Ammon's horn (tissue), 1 donor: ENCODE measurements around the gene SYCP2L.
"Not testable (repeated sequence)": the region's sequence is repeated elsewhere in the genome, so short reads cannot be mapped to it uniquely, and the experiment has no call there.

ENCODE experiments used
- DNase-seq: peaks from one replicate; pipeline ENCODE4 v3.0.0-alpha.2; 2016; ENCODE audit warnings: low spot score

The SYCP2L gene

DNA sequence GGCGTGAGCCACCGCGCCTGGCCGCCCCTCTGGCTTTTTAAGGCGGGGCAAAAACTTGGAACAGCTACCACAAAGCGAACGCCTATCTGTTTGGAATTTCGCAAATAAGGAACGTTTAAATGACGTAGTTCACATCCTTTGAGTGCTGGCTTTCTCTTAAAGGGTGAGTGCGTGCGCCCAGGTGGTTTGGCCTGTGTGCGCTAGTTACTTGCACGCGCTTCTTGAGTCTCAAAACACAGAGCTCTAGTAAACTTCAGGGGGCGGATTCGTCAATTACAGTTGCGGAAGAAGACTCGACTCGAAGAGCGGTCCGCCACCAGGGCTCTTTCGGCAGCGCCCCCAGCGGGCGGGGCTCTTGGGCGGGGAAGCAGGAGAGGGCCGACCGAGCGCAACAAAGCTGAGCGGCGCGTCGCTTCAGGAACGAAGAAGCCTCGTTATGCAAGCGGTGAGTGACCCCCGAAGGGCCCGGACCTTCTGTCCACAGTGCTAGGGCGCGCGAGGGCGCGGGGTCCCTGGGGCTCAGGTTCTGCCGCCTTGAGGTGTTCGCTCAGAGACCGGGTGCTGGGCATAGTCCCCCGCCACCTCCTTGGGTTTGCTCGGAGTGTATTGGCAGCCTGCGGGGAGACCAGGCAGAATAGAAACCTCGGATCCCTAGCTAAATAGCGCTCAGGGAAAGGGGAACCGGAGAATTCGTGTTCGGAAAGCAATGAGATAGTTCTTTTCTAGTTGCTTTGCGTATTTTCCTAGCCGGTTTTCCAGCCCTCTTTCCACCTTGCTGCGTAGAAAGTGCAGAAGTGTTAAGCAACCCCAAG lies at the start of gene SYCP2L:
TSS of gene SYCP2L (plus strand) at position 362 of the 812 bp plus-strand sequence. CDS start at position 437, 75 bp downstream.
- DNase-seq, result no peak

DNA sequence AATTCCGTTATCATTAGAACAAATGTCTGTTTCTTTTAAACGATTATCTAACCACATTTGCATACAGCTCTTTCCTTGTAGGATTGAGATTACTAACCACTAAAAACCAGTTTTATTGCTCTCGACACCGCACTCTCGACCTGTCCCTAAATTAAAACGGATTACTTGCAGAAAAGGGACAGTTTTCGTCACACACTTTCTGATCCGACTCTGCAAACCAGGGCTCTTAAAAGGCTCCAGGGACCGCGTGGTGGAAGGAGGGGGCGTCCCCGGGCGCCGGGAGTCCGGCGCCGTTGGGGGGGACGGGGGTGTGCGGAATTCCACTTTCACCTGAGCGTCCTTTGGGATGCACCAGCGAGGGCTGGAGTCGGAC lies 49.2 kb upstream of the SYCP2L start:
- DNase-seq, result no peak

DNA sequence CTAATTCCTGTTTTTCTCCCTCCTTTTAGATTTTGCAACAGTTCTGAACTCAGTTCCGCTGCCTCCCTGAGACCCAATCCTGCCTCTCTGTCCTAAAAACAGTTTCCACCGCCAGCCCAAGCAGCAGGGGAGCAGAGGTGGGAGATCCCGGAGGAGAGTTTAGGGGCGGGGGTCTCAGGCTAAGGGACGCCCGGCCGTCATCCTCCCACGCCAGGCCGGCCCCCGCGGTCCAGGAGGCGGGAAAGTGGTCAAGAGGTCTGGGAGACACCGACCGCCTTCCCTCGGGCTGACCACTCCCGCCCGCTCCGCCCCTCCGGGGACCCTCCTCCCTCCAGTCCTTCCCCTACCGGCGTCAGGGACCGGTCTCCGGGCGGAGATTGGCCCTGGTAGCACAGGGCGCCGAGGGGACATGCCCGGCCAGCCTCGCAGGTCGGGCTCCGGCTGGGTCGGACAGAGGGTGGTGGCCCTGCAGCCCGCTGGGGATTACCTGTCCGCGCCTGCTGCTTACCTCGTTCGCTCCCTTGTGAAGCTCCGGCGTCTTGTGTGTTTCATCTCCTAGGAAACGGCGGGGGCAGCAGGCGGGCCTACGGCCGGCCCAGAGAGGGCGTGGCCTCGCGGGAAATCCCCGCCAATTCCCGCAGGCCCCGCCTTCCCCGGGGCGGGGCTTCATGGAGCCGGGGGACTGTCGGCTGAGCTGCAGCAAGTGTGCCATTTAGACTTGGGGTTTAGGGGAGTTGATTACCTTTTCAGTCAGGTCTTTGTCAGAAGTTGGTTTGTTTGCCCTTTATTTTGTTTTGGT lies 48.7 kb upstream of the SYCP2L start, which contains the start of gene MAK:
TSS of gene MAK (minus strand) at position 545 of the 799 bp plus-strand sequence. CDS start 7,891 bp downstream, outside the sequence.
- DNase-seq, result peak; percentile 86

DNA sequence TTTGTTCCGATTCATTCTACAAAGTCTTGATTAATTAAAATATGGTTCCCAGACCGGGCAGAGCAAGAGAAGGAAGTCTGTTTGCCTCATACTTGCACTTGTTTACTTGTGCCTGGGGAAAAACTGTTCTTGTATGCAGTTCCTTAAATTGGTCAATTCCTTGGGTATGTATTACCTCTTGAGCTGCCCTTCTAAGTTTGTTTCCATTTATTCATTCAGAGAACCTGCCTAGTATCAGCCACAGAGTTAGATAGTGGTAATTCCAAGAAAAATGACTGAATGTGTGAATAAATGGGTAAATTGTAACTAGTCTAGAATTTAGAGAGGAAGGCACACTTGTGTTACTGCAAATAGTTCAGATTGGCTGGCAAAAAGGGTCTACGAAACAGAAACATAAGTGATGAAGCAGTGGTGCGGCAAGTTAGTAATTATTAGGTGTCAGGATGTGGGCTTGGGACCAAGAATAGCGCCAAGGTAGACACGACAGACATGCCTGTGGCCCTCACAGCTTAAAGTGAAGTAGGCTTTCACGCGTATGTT lies 48.0 kb upstream of the SYCP2L start:
- no peak for DNase-seq

DNA sequence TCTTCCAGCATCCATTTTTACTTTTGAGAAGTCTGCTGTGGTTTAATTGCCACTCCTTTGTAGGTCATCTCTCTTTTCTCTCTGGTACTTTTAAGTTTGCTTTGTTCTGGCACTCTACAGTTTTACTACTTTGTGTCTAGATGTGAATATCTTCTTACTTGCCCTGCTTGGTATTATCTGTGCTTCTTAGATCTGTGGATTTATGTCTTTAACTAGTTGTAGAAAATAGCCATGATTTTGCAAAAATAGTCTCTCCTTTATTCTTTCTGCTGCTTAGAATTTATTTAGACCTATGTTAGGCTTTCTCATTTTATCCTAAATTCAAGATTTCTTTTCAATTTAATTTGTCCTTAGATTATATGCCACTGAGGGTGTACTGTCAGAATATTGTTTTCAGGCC lies 43.3 kb upstream of the SYCP2L start:
- DNase-seq, result no peak

DNA sequence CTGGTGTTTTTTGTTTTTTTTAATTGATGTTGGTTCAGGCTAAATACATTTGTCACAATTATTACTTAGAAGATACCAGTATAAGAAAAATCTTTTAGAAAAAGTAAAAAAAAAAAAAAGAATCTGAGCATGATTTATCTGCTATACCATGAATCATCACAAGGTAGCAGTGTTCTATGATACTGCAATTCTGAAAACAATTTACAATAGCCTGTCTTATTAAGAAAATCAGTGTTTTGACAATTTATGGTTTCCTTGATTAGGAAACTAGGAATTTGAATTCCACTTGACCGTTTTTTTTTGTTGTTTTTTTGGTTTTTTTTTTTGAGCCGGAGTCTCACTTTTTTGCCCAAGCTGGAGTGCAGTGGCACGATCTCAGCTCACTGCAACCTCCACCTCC lies 39.2 kb upstream of the SYCP2L start:
- no peak for DNase-seq

DNA sequence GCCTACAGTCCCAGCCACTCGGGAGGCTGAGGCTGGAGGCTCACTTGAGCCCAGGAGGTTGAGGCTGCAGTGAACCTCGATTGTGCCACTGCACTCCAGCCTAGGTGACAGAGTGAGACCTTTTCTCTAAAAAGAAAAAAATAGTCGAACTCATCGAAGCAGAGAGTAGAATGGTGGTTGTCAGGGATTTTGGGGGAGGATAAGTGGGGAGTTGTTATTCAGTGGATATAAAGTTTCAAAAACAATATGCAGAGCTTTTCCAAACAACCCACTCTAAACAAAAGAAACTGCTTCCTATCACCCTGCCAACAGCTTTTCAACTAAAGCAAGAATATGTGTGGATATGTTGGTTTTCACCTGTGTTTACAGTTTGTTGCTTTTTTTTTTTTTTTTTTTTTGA lies 37.0 kb upstream of the SYCP2L start:
- DNase-seq, result no peak

DNA sequence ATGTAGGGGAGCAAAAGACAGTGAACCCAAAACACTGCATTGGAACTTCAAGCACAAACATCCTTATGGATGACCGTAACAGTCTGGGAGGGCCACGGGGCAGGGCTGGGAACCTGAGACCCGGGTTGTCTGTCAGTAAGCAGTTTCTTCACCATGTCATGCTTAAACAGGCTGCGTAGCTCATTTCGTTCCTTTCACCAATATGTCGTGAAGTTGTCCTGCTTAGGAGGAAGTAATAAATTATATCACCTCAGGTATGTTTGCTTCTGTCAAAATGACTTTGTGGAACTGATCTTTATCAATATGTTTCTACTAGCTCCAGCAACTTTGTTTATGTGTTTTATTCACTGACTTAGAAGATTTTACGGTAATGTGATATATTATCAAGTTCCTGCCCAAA lies 36.1 kb upstream of the SYCP2L start:
- DNase-seq, result no peak

DNA sequence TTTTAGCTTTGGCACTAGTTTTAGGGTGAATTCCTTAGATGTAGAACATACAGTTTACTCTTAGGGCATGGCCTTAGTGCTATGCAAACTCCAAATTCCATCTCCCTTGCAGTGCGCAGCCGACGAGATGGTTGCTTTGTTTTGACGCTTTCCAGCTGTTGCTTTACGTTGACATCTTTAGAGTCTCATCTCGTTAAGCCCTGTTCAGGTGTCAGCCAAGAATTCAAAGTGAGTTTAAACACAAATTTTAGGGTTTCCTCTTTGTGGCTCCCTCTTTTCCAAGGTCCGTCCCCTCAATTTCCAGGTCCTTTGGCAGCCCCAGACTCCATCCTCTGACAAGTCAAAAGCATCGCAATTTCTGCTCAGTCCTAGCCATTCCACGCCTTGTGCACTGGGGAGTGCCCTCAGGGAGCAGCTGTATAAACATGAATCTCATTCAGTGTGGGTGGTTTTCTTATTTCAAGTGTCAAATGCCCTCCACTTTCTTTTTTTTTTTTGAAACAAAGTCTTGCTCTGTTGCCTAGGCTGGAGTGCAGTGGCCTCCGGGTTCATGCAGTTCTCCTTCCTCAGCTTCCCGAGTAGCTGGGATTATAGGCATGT lies 34.4 kb upstream of the SYCP2L start:
- no peak for DNase-seq

DNA sequence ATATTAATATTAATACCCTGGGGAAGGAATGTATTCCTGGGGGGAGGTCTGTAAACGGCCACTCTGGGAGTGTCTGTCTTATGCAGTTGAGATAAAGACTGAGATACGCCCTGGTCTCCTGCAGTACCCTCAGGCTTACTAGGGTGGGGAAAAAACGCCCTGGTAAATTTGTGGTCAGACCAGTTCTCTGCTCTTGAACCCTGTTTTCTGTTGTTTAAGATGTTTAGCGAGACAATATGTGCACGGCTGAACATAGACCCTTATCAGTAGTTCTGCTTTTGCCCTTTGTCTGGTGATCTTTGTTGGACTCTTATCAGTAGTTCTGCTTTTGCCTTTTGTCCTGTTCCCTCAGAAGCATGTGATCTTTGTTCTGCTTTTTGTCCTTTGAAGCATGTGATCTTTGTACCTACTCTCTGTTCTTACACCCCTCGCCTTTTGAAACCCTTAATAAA lies 33.0 kb upstream of the SYCP2L start:
- DNase-seq, result not testable (repeated sequence)

DNA sequence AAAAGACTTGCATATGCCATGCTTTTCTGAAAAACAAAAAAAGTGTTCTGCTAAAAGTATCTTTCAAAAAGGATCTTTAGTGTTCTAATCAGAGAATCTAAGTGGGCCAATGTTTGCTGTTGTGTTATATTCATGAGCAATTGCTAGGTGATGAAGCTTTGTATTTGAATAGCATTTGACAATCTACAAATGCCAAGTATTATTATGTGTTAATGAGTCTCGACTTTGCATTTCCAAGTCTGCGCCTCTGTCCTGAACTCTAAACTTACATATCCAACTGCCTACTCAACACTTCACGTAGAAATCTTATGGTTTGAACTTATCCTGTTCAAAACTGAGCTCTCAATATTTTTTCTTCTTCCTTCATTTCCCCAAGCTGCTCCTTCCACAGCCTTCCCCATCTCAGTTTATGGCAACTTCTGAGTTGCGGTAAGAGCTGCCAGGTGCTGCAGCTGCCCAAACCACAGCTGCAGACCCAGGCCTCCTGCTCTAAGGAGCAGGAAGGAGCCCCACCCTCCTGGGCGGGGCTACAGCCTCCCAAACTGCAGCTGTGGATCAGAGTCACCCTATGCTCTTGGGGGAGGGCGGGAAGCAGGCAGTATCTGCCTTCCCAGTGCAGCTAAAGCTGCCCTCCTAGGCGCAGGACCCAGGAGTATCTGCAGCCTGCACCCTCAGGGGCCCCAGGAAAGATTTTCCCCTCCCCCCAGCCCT lies 31.8 kb upstream of the SYCP2L start:
- no peak for DNase-seq

DNA sequence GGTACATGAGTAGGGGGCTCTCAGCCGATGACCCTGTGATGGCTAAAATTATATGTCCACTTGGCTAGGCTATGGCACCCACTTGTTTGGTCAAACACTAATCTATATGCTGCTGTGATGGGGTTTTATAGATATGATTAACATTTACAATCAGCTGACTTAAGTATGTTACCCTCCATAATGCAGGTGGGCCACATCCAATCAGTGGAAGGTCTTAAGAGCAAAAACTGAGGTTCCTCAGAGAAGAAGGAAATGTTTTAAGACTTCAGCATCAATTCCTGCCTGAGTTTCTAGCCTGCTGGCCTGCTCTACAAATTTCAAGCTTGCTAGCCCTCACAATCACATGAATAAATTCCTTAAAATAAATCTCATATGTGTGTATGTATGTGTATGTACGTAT lies 29.6 kb upstream of the SYCP2L start:
- DNase-seq, result no peak

DNA sequence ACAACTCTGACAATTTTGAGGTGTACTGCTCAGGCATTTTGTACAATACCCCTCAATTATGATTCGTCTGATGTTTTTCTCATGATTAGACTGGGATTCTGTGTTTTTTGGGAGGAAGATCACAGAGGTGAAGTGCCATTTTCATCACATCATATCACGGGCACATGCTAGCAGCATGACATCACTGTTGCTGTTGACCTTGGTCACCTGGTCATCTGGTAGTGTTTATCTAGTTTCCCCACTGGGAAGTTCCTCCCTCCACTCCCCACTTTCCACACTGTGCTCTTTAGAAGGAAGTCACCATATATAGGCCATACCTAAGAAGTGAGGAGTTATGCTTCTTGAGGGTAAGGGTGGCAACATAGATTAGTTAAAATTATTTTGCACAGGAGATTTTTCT lies 25.8 kb upstream of the SYCP2L start:
- DNase-seq, result no peak

DNA sequence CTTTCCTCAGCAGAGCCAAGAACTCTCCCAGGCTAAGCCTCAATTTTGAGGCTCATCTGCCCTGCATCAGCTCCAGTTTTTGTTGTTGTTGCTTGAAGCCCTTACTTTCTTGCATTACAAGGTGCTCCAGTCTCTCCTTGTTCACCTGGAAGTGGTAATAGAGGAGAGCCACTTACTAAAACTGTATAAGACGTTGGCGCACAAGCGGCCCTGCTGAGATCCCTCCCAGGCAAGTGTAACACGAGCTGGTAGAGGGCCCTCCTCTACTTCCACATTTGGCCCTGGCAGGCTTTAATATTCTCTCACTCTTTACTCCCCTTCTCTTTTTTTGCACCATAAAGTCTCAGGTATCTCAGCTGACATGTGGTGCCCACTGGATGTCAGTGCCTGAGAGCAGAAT lies 24.5 kb upstream of the SYCP2L start:
- DNase-seq, result no peak

DNA sequence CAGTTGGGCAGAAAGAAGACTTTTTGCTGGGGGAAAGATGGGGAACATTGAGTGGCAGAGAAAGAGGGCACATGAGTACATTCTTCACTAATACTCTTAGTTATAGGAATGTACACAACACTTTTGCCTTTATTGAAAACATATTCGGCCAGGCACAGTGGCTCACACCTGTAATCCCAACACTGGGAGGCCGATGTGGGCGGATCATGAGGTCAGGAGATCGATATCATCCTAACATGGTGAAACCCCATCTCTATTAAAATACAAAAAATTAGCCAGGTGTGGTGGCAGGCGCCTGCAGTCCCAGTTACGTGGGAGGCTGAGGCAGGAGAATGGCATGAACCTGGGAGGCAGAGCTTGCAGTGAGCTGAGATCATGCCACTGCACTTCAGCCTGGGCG lies 23.8 kb upstream of the SYCP2L start:
- not testable (repeated sequence) for DNase-seq

DNA sequence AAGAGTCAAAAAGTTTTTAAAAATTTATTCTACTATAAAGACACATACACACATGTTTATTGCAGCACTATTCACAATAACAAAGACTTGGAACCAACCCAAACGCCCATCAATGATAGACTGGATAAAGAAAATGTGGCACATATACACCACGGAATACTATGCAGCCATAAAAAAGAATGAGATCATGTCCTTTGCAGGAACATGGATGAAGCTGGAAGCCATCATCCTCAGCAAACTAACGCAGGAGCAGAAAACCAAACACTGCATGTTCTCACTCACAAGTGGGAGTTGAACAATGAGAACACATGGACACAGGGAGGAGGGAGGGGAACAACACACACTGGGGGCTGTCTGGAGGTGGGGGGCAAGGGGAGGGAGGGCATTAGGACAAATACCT lies 20.1 kb upstream of the SYCP2L start:
- not testable (repeated sequence) for DNase-seq

DNA sequence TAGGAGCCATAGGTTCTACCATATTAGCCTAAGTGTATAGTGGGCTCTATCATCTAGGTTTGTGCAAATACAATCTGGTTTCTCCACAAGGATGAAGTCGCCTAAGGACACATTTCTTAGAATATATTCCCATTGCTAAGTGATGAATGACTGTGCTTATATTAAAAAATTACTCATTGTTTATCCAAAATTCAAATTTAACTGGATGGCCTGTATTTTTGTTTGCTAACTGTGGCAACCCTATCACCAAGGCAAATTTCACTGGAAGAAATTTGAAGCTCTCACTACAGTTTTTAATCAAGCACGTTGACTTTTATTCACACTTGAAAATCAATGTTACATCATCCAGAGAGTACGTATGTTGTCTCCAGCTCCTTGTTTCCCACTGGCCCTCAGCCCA lies 18.9 kb upstream of the SYCP2L start:
- DNase-seq, result no peak

DNA sequence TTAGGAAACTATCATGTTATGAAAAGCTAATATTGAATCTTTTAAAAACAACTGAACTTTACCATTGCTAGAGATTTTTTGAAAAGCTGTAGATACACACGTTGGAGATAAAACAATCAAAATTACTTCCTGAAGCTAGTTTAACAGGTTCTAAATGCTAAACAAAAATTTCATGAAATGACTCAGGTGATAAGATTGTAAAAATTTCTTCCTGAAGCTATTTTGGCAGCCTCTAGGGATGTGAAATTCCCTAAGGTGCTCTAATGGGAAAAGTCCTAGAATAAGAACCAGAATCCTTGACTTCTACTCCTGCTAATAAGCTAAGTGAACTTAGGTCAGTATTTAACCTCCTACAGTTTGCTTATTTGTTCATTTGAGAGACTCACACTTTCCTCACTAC lies 13.5 kb upstream of the SYCP2L start:
- no peak for DNase-seq

DNA sequence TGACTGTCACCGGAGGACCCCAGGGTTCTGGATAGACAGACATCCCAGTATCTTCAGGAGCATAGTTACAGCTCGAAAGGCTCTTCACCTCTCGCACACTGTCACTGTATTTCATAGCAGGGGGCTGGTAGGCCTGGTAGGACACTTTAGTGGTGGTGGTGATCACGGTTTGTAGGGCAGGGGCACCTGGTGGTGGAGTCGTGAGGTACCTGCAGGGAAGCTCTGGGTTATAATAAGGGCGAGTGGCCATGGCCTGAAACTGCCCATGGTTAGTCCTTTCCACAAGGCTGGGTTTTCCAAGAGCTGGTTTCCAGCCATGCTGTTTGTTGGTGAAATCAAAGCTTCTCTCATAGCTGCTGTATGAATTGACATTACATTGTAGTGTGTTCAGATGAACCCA lies 12.6 kb upstream of the SYCP2L start:
- DNase-seq, result no peak

DNA sequence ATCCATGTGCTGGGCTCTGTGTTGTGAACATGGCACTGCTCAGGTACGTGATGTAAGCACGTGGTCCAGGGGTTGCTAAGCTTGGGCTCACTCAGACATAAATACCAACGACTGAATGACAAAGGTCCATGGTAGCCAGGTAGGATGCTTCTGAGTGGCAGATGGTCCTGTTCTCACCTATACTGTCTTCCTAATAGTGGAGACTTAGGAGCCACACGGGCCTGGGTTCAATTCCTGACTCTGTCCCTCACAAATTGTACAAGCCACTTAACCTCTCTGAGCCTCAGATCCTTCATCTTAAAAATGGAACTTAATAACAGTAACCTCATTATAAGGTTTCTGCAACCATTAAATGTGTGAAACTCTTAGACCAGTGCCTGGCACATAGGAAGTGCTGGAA lies 11.8 kb upstream of the SYCP2L start:
- DNase-seq, result no peak

DNA sequence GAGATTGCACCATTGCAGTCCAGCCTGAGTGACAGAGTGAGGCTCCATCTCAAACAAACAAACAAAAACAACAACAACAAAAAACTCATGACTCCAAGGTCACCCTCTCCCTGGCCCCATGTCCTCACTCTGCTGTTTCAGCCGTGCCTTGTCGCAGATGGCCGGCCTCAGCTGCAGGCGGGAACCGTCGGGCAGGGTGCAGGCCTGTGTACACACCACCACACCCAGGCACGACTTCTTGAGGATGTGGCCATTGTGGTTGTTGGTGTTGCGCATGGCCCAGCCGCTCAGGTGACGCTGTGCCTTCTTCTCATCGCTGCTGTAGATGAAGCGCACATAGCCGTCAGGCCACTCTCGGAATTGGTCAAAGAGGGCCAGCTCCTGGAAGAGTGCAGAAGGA lies 9.8 kb upstream of the SYCP2L start:
- DNase-seq, result no peak

DNA sequence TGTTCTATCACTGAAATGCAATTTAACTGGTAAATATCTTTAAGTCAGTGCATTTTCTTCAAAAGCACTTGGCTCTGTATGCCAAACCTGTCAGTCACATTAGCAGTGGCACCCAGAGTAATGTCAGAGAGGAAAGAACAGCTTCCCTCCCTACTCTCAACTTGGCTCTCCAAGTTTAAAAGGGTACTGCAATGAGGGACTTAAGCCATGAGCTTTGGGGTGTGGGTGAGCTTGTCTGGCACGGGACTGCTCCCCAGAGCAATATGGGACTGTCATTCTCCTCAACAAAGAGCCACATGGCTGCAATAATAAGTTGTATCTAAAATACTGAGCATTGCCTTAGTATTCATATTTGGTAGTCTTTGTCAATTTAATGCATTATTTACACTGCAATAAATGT lies 9.0 kb upstream of the SYCP2L start:
- DNase-seq, result no peak
